T follicular helper cell (primary cell): ENCODE results near the gene HSCB.
"Not testable (repeated sequence)": the region's sequence is repeated elsewhere in the genome, so short reads cannot be mapped to it uniquely, and the experiment has no call there.

ENCODE experiments used
- DNase-seq: peaks from one replicate; pipeline ENCODE4 v3.0.0-alpha.2; 2020; ENCODE audit warnings: low read depth

HSCB gene

GRCh38 chr22:28791124-28791523 is 49.3 kb downstream of the HSCB start:
- DNase-seq: no peak

DNA sequence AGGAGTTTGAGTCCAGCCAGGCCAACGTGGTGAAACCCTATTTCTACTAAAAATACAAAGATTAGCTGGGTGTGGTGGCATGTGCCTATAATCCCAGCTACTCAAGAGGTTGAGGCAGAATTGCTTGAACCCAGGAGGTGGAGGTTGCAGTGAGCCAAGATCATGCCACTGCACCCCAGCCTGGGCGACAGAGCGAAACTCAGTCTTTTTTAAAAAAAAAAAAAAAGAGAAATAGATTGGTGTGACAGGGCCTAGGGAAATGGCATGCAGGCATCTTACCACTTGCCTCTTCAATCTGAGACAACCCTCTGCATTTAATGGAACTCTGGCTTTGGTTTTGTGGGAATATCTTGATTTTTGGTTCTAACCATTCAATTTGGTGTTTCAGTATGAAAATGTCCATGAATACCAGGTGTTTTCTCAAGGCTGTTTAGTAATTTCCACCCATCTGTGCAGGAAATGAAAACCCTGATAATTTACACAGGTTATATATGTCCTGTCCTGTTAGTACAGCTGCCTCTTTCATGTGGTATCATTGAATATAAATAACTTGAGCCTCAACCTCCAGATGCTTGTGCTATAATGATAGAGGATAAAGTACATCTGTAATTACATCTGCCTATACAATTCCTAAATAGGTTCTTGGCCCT is 50.1 kb downstream of the HSCB start:
- no peak for DNase-seq

DNA sequence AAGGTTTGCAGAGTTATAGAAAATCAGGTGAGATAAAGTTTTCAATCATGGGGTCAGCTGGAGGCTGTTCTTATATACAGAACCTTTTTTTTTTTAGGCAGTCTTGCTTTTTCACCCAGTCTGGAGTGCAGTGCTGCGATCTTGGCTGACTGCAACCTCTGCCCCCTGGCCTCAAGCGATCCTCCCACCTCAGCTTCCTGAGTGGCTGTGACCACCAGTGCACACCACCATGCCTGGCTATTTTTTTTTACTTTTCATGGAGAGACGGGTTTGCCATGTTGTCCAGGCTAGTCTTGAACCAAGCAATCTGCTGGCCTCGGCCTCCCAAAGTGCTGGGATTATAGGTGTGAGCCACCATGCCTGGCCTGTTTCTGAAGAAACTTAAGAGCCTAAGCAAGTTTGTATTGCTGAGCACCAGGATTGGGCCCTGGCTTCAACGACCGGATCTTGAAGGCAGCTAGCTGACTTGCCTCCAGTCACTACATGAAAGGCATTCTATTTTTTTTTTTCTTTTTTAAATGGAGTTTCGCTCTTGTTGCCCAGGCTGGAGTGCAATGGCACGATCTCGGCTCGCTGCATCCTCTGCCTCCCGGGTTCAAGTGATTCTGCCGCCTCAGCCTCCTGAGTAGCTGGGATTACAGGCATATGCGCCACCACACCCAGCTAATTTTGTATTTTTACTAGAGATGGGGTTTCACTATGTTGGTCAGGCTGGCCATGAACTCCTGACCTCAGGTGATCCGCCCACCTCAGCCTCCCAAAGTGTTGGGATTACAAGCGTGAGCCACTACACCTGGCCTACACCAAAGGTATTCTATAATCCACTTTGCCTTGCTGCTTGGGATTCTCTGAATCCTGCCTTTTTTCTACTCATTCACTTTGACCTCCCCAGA is 50.9 kb downstream of the HSCB start:
- DNase-seq: no peak

DNA sequence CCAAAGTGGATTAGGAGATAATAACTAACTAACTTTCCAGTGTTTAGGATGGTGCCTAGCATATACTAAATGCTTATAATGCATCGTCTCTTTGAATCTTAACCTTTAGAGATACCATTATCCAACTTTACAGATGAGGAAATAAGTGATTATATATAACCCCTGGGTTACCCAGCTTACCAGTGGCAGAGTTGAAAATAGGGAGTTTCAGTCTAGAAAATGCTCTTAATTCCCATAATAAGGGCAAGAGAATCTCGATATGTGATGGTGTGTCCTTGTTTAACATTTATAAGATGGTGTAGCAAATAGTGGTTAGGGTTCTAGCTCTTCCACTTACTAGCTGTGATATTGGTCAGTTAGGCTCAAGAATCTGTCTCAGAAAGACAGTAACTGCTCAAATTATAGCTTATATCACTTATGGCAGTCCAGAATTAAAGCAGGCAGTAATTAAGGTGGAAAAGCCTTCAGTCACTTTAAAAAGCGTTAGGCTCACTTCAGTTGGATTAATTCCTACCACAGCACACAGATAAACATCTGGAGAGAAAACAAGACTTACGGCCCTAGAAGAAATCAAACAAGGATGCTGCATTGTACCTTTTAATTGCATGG is 52.2 kb downstream of the HSCB start:
- no peak for DNase-seq

DNA sequence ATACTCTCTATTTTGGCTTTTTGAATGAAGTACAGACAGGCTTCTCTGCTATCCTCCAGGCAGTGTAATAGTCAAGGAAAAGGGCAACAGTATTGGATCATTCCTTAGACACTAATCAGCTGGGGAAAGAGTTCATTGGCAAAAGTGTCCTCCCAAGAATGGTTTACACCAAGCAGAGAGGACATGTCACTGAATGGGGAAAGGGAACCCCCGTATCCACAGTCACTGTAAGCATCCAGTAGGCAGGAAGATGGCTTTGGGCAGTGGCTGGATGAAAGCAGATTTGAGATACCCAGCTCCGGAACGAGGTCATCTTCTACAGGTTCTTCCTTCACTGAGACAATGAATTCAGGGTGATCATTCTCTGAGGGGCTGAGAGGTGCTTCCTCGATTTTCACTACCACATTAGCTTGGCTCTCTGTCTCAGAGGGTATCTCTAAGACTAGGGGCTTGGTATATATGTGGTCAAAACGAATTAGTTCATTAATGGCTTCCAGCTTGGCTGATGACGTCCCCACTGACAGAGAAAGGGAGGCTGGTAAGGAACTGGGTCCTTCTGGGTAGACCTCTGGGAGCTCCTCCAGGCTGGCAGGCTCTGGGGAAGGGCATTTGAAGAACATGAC is 53.3 kb downstream of the HSCB start:
- no peak for DNase-seq

GRCh38 chr22:28795932-28796856 is 54.4 kb downstream of the HSCB start:
- no peak for DNase-seq

DNA sequence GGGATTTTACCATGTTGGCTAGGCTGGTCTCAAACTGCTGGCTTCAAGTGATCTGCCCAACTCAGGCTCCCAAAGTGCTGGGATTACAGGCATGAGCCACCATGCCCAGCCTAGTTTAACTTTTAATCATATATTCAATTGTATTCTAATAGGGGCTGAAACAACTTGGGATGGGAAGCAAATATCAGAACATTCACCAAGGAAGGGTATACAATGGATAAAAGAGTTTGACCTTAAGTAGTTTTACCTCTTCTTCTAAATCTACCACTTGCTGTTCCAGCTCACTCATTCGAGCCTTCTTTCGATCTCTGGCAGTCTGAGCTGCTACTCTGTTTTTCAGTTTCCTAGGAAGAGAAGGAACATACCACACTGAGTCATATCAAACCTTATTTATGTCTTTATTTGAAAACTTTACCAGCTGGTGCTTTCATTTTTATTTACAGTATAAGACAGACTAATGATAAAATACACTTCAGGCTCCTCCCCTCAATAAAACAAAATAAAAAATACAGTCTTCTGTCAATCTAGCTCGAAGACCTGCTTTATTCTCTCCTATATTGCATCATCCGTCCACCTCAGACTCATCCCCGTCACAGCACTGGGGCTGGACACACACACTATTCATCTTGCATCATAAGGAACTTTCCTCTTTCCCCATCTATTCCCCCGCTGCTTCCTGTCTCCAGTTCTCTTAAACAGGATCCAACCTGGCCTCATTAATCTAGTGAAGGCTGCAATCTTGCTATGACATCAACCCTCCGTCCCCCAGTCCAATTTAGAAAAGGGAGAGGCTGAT is 57.2 kb downstream of the HSCB start:
- DNase-seq: no peak

DNA sequence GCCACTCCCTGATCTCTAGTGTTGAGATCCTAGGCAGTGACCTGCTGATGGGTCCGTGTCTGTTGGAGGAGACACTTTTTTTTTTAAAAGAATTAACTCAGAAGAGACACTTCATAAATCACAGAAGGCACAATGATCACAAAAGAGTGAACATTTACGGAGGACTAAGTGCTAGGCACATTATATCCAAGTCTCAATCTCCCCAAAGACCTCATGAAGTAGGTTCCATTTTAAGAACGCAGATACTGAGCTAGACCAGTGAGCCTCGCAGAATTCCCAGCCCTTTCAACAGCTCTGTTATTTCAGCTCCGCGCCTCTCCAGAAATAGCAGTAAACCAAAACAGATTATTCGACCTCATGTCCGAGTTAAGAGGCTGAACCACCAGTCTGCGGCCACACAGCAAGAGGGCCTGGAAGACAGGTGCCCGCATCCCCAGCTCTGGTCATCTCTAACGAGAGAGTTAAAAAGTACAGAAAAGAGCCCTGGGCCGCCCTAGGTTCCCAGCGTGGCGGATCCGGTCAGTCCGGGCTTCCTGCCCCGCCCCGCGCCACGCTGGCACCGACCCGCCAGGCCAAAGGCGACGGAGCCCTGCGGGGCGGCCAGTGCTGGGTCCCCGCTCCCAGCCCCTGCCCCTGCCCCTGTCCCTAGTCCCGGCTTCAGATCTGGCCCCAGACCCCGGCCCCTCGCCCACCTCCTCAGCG is 57.9 kb downstream of the HSCB start:
- DNase-seq: no peak

GRCh38 chr22:28800308-28801041 is 58.6 kb downstream of the HSCB start, which contains the start of gene XBP1:
XBP1 (minus strand) TSS chr22:28800569.
- DNase-seq: peak; percentile 82

DNA sequence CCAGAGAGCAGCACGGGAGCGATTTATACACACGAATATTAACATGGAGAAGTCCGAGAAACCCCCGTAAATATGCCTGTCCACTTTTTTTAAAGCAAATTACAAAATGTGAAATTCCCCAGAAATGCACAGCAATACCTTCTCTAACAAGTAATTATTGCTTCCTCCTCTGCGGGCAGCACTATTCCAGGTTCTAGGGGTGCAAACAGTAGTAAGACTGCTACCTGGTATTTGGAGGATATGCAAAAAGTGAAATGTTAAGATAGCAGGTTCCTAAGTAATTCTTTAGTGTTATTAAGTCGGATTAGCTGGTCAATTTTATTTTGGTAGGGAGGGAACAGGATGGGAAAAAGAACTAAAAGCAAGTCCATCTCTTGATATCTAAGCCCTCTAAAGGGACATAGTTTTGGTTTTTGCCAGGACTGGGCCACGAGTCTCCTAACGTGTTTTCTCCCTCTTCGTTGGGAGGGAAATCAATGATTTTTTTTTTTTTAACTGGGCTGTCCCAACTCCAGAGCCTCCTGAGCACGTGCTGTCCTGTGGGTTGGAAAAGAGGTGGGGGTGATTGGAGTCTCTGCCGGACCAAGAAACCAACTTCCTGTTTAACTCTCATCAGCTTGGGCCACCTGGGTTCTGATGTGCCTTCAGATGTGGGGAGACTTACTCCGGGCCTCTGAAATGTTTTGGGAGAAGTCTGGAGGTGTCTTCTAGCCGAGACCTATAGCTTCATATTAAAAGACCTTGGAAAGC is 60.2 kb downstream of the HSCB start:
- DNase-seq: no peak

- DNase-seq: no peak
These were observed 60.8 kb downstream of the HSCB start for GRCh38 chr22:28802595-28803123.

DNA sequence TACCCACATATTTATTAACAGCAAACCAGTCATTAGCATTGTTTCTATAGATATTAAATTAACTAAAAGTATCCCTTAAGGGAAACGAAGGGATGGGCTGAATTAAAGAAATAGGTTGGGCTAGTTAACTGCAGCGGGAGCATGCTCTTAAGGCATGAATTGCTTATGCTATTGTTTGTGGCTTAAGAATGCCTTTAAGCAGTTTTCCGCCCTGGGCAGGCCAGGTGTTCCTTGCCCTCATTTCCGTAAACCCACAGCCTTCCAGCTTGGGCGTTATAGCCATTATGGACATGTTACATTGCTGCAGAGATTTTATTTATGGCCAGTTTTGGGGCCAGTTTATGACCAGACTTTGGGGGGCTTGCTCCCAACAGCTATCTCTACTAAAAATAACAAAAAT is 63.6 kb downstream of the HSCB start:
- DNase-seq: not testable (repeated sequence)
